ENCODE results near the gene TCF4.

DNA sequence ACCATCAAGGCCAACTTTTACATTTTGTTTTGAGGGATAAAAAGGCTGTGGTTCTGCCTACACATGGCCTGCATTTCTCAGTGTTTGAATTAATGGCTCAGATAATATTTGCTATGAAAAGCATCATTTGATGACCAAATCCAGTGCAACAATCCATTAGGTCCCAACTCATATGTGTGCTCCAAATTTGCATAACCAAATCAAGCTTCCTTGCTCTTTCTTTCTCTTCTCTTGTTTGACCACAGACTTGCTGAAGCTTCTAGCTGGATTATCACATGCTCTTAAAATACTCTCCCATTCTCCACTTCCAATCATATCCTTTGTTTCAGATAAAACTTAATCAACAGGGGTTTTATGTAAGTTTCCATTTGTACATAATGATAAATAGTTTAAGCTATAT lies 147.0 kb downstream of the TCF4 start:
- TF ChIP-seq POLR2A (IDR thresholded peaks at IDR 0.05), result no peak
- TF ChIP-seq, protein P1, sequence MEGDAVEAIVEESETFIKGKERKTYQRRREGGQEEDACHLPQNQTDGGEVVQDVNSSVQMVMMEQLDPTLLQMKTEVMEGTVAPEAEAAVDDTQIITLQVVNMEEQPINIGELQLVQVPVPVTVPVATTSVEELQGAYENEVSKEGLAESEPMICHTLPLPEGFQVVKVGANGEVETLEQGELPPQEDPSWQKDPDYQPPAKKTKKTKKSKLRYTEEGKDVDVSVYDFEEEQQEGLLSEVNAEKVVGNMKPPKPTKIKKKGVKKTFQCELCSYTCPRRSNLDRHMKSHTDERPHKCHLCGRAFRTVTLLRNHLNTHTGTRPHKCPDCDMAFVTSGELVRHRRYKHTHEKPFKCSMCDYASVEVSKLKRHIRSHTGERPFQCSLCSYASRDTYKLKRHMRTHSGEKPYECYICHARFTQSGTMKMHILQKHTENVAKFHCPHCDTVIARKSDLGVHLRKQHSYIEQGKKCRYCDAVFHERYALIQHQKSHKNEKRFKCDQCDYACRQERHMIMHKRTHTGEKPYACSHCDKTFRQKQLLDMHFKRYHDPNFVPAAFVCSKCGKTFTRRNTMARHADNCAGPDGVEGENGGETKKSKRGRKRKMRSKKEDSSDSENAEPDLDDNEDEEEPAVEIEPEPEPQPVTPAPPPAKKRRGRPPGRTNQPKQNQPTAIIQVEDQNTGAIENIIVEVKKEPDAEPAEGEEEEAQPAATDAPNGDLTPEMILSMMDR (IDR thresholded peaks at IDR 0.05), result no peak
